Panc1 (cell line): ENCODE results near the gene GLB1L3. TPM values are rescaled to one million over a fixed set of nuclear protein-coding genes. Genes with fewer than 3 reads are reported as not detected.

ENCODE experiments used
- ATAC-seq: fragments of 200-7000 bp; cut with Tn5 transposase; 2 replicates; pipeline ENCODE4 v1.9.1; 2020; ENCODE audit warnings: mild to moderate bottlenecking, moderate library complexity
- BruUV-seq: library from RNA; stranded (reverse); fragments of 400-500 nt; replicated peaks from 2 replicates; lab custom pipeline; 2021; lab: Mats Ljungman, UMichigan
- CTCF ChIA-PET: fragments of 300-600 bp; sonication (Branson Sonifier 250); formaldehyde crosslinking; loops from one replicate; lab custom pipeline; 2022; ENCODE audit warnings: antibody characterized with exemption; lab: Charles Lee
- POLR2A ChIA-PET: fragments of 300-600 bp; sonication (Branson Sonifier 250); formaldehyde crosslinking; loops from one replicate; lab custom pipeline; 2022; ENCODE audit warnings: antibody characterized with exemption; lab: Charles Lee
- DNase-seq: peaks from one replicate; pipeline ENCODE4 v3.0.0-alpha.2; 2010; ENCODE audit warnings: low read depth, low spot score
- H3K27ac ChIP-seq: 2 replicates; pipeline ENCODE4 v1.5.1; 2011; ENCODE audit warnings: mild to moderate bottlenecking, low read length, inconsistent platforms
- H3K27me3 ChIP-seq: fragments of 200-500 bp; sonication (Bioruptor generic); 2 replicates; pipeline ENCODE4 v1.6.0; 2014; ENCODE audit warnings: low read length, inconsistent platforms; ENCODE audit not compliant: control insufficient read depth, insufficient read depth
- H3K36me3 ChIP-seq: fragments of 200-500 bp; sonication (Bioruptor generic); 2 replicates; pipeline ENCODE4 v1.5.1; 2014; ENCODE audit warnings: inconsistent platforms, mild to moderate bottlenecking, low read length, moderate library complexity; ENCODE audit not compliant: control insufficient read depth, insufficient read depth
- H3K4me1 ChIP-seq: 2 replicates; pipeline ENCODE4 v1.5.1; 2011; ENCODE audit warnings: inconsistent platforms, mild to moderate bottlenecking, low read length, moderate library complexity; ENCODE audit not compliant: control insufficient read depth, insufficient read depth
- H3K4me3 ChIP-seq, 2 experiments: 2 replicates each; pipeline ENCODE4 v1.5.1; 2011 to 2012; ENCODE audit warnings: low read depth in 2 of 2, low read length in 2 of 2, mild to moderate bottlenecking in 2 of 2, inconsistent platforms in 1 of 2, moderate library complexity in 1 of 2
- H3K9me3 ChIP-seq: fragments of 200-500 bp; sonication (Bioruptor generic); 2 replicates; pipeline ENCODE4 v1.5.1; 2014; ENCODE audit warnings: low read depth, mild to moderate bottlenecking, inconsistent platforms, low read length, moderate library complexity; ENCODE audit not compliant: control insufficient read depth, insufficient read depth
- CTCF ChIP-seq: fragments of 450-650 bp; IDR thresholded peaks from 2 replicates; pipeline ENCODE4 v1.5.1; 2017; ENCODE audit warnings: mild to moderate bottlenecking
- POLR2AphosphoS5 ChIP-seq: IDR thresholded peaks from 2 replicates; pipeline ENCODE4 v1.6.1; 2012; ENCODE audit warnings: mild to moderate bottlenecking, low read depth, low read length, moderate library complexity
- REST ChIP-seq, 2 experiments: IDR thresholded peaks; 2 replicates each; pipeline ENCODE4 v1.6.1; 2011 to 2012; ENCODE audit warnings: low read depth in 2 of 2, control low read depth in 1 of 2, low read length in 1 of 2, mild to moderate bottlenecking in 1 of 2, moderate library complexity in 1 of 2; ENCODE audit not compliant: insufficient read depth in 1 of 2
- SIN3A ChIP-seq: IDR thresholded peaks from 2 replicates; pipeline ENCODE4 v1.6.1; 2012; ENCODE audit warnings: low read depth, mild to moderate bottlenecking, low read length, moderate library complexity, borderline replicate concordance; ENCODE audit not compliant: insufficient read depth
- TCF7L2 ChIP-seq: IDR thresholded peaks from 2 replicates; pipeline ENCODE4 v1.6.1; 2011; ENCODE audit warnings: mild to moderate bottlenecking, low read depth, low read length, inconsistent platforms
- in situ Hi-C: cut with HindIII; loops from 2 replicates; pipeline ENCODE4 v1.10.0; 2016; ENCODE audit warnings: low sequenced_read_pairs, low pct_unique_long_range_greater_than_20kb
- intact Hi-C: fragments of 100-400 bp; cut with micrococcal nuclease; formaldehyde crosslinking; loops from one replicate; pipeline ENCODE4 v1.10.0; 2022; ENCODE audit not compliant: unreplicated experiment
- total RNA-seq: library from RNA; stranded (reverse); gene quantifications from one replicate; pipeline ENCODE4 v1.2.1, GENCODE V29; 2021; ENCODE audit not compliant: unreplicated experiment

The GLB1L3 gene
- total RNA-seq, 1 experiment from 2014 or later: not detected

- Histone ChIP-seq H3K4me3 (no peak overlapping the region), H3K4me1 (0 out of 2 replicates have a peak, but pooled peaks cover 4% of the 10 kb centered on the region), H3K9me3 (no peaks in the 10 kb centered on the region), H3K27ac (no peak overlapping the region), H3K36me3 (no peaks in the 10 kb centered on the region), H3K27me3 (no peaks in the 10 kb centered on the region)
- no TSS peak for BruUV-seq
- ChIA-PET POLR2A (no interaction called here), CTCF (no interaction called here)
- DNase-seq (no peak), ATAC-seq (no peak)
- in situ Hi-C loops (no loop called here), intact Hi-C loops (loop anchor here (5.0 kb wide), 2 partner anchors 213 to 503 kb away; no protein-coding TSS in a partner anchor)
- TF ChIP-seq TCF7L2 (no peak), REST (IDR thresholded peaks at IDR 0.05; ENCODE audit: insufficient read depth in 1 of 2, low read depth in 2 of 2, low read length in 1 of 2) (no peak), CTCF (no peak), POLR2AphosphoS5 (no peak), SIN3A (no peak)
These were observed 88.1 kb downstream of the GLB1L3 start for GRCh38 chr11:134364261-134364660.

GRCh38 chr11:134365011-134365925 lies 89.1 kb downstream of the GLB1L3 start:
- H3K4me1 ChIP-seq: 0 out of 2 replicates have a peak, but pooled peaks cover 4% of the 10 kb centered on the region
- no peaks in the 10 kb centered on the region for H3K36me3 ChIP-seq
- H3K27ac ChIP-seq: no peak overlapping the region
- CTCF ChIA-PET: no interaction called here
- H3K4me3 ChIP-seq: no peak overlapping the region
- no peak for DNase-seq
- TF ChIP-seq CTCF (no peak), POLR2AphosphoS5 (no peak), TCF7L2 (no peak), SIN3A (no peak), REST (IDR thresholded peaks at IDR 0.05; ENCODE audit: insufficient read depth in 1 of 2, low read depth in 2 of 2, low read length in 1 of 2) (no peak)
- H3K9me3 ChIP-seq: no peaks in the 10 kb centered on the region
- POLR2A ChIA-PET: no interaction called here
- ATAC-seq: no peak
- intact Hi-C loops (no loop called here), in situ Hi-C loops (no loop called here)
- BruUV-seq: no TSS peak
- H3K27me3 ChIP-seq: no peaks in the 10 kb centered on the region
